Astrocyte (in vitro differentiated cells and primary cell): ENCODE results near the gene MOV10. TPM values are rescaled to one million over a fixed set of nuclear protein-coding genes. Genes with fewer than 3 reads are reported as not detected.

ENCODE experiments used
- DNase-seq: peaks from one replicate; pipeline ENCODE4 v3.0.0-alpha.2; 2010; ENCODE audit warnings: low read depth
- FAIRE-seq: peaks from 2 replicates; lab custom pipeline; 2011; peaks lifted over from hg19 to GRCh38; lab: Jason Lieb, UNC
- H2AFZ ChIP-seq: 2 replicates; pipeline ENCODE4 v1.6.0; 2012; ENCODE audit warnings: low read depth, low read length, inconsistent platforms
- H3K27ac ChIP-seq: 2 replicates; pipeline ENCODE4 v1.5.1; 2011; ENCODE audit warnings: low read depth, low read length, inconsistent platforms
- H3K27me3 ChIP-seq: 2 replicates; pipeline ENCODE4 v1.6.0; 2011; ENCODE audit warnings: low read length, inconsistent platforms; ENCODE audit not compliant: insufficient read depth
- H3K36me3 ChIP-seq: 2 replicates; pipeline ENCODE4 v1.5.1; 2011; ENCODE audit warnings: low read length, inconsistent platforms; ENCODE audit not compliant: insufficient read depth
- H3K4me1 ChIP-seq: 2 replicates; pipeline ENCODE4 v1.5.1; 2011; ENCODE audit warnings: low read length, inconsistent platforms; ENCODE audit not compliant: insufficient read depth
- H3K4me2 ChIP-seq: 2 replicates; pipeline ENCODE4 v1.6.0; 2012; ENCODE audit warnings: low read length, inconsistent platforms
- H3K4me3 ChIP-seq: 2 replicates; pipeline ENCODE4 v1.5.1; 2011; ENCODE audit warnings: low read depth, mild to moderate bottlenecking, low read length, inconsistent platforms; ENCODE audit not compliant: insufficient read depth
- H3K79me2 ChIP-seq: 2 replicates; pipeline ENCODE4 v1.6.0; 2012; ENCODE audit warnings: mild to moderate bottlenecking, low read length, inconsistent platforms; ENCODE audit not compliant: insufficient read depth
- H3K9ac ChIP-seq: 2 replicates; pipeline ENCODE4 v1.6.0; 2012; ENCODE audit warnings: mild to moderate bottlenecking, low read length, inconsistent platforms
- H3K9me3 ChIP-seq: 2 replicates; pipeline ENCODE4 v1.5.1; 2012; ENCODE audit warnings: low read depth, mild to moderate bottlenecking, low read length, inconsistent platforms; ENCODE audit not compliant: insufficient read depth
- H4K20me1 ChIP-seq: 2 replicates; pipeline ENCODE4 v1.6.0; 2012; ENCODE audit warnings: low read length, inconsistent platforms; ENCODE audit not compliant: insufficient read depth
- H3K27ac Mint-ChIP-seq: one replicate; pipeline ENCODE4 v1.8.0; 2021; ENCODE audit warnings: mild to moderate bottlenecking, mixed read lengths; ENCODE audit not compliant: unreplicated experiment
- H3K27me3 Mint-ChIP-seq: one replicate; pipeline ENCODE4 v1.8.0; 2021; ENCODE audit warnings: low read depth, mixed read lengths; ENCODE audit not compliant: unreplicated experiment
- H3K36me3 Mint-ChIP-seq: one replicate; pipeline ENCODE4 v1.8.0; 2021; ENCODE audit warnings: low read depth, mixed read lengths; ENCODE audit not compliant: unreplicated experiment
- H3K4me1 Mint-ChIP-seq: one replicate; pipeline ENCODE4 v1.8.0; 2021; ENCODE audit warnings: low read depth, mixed read lengths; ENCODE audit not compliant: unreplicated experiment
- H3K4me3 Mint-ChIP-seq: one replicate; pipeline ENCODE4 v1.8.0; 2021; ENCODE audit warnings: mild to moderate bottlenecking, moderate library complexity, mixed read lengths; ENCODE audit not compliant: unreplicated experiment
- H3K9me3 Mint-ChIP-seq: one replicate; pipeline ENCODE4 v1.8.0; 2021; ENCODE audit warnings: mild to moderate bottlenecking, mixed read lengths; ENCODE audit not compliant: unreplicated experiment
- EZH2 ChIP-seq: IDR thresholded peaks from 2 replicates; pipeline ENCODE4 v1.6.1; 2012; ENCODE audit warnings: mild to moderate bottlenecking, low read length, inconsistent platforms; ENCODE audit not compliant: insufficient read depth
- total RNA-seq: library from RNA; stranded (reverse); gene quantifications from 2 replicates; pipeline ENCODE4 v1.2.1, GENCODE V29; 2021
- TF ChIP-seq, protein P1 (sequence below): IDR thresholded peaks from 2 replicates; pipeline ENCODE4 v1.5.1; 2011; ENCODE audit warnings: low read depth, mild to moderate bottlenecking, inconsistent platforms, low read length, moderate library complexity; ENCODE audit not compliant: insufficient read depth

The MOV10 gene
- total RNA-seq, 1 donor from 2014 or later: 121 TPM

DNA sequence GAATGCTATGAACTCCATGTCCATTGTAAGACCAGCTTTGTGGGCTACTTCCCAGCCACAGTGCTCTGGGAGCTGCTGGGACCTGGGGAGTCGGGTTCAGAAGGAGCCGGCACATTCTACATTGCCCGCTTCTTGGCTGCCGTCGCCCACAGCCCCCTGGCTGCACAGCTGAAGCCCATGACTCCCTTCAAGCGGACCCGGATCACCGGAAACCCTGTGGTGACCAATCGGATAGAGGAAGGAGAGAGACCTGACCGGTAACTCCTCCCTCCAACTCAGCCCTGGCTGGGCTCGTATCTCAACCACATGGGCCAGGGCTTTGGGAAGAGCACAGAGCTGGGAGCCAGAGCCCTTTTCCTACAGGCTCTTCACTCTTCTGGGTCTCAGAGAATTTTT lies 15.4 kb downstream of the MOV10 start:
- Mint-ChIP-seq H3K4me1 (peaks cover 22% of the 10 kb centered on the region), H3K27me3 (no peaks in the 10 kb centered on the region), H3K4me3 (no peak overlapping the region), H3K36me3 (peaks cover 36% of the 10 kb centered on the region), H3K9me3 (peaks cover 4% of the 10 kb centered on the region), H3K27ac (no peak overlapping the region)
- Histone ChIP-seq H4K20me1 (peaks cover 34% of the 10 kb centered on the region), H3K9me3 (no peaks in the 10 kb centered on the region), H3K79me2 (peaks cover 20% of the 10 kb centered on the region), H3K4me2 (no peak overlapping the region), H3K27me3 (no peaks in the 10 kb centered on the region), H3K36me3 (peaks cover 11% of the 10 kb centered on the region), H3K4me3 (no peak overlapping the region), H3K4me1 (no peaks in the 10 kb centered on the region), H3K27ac (no peak overlapping the region), H3K9ac (no peak overlapping the region), H2AFZ (no peak overlapping the region)
- FAIRE-seq: no peak
- TF ChIP-seq, protein P1, sequence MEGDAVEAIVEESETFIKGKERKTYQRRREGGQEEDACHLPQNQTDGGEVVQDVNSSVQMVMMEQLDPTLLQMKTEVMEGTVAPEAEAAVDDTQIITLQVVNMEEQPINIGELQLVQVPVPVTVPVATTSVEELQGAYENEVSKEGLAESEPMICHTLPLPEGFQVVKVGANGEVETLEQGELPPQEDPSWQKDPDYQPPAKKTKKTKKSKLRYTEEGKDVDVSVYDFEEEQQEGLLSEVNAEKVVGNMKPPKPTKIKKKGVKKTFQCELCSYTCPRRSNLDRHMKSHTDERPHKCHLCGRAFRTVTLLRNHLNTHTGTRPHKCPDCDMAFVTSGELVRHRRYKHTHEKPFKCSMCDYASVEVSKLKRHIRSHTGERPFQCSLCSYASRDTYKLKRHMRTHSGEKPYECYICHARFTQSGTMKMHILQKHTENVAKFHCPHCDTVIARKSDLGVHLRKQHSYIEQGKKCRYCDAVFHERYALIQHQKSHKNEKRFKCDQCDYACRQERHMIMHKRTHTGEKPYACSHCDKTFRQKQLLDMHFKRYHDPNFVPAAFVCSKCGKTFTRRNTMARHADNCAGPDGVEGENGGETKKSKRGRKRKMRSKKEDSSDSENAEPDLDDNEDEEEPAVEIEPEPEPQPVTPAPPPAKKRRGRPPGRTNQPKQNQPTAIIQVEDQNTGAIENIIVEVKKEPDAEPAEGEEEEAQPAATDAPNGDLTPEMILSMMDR: no peak
- TF ChIP-seq EZH2: no peak
- no peak for DNase-seq

DNA sequence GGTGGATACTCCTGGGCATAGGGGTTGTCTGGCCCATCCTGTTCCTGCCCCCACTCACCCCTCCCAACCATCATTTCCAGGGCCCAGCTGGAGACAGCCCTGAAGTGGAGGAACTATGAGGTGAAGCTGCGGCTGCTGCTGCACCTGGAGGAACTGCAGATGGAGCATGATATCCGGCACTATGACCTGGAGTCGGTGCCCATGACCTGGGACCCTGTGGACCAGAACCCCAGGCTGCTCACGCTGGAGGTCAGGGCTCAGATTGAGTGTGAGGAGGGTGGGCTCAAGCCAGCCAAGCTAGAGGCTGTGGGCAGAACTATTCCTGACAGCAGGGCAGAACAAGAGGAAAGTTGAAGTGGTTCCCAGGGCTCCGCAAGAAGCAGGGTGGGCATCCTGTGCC lies 18.2 kb downstream of the MOV10 start:
- DNase-seq: no peak
- Histone ChIP-seq H3K4me1 (no peaks in the 10 kb centered on the region), H3K9me3 (no peaks in the 10 kb centered on the region), H3K27me3 (no peaks in the 10 kb centered on the region), H2AFZ (no peak overlapping the region), H3K9ac (no peak overlapping the region), H3K4me3 (no peak overlapping the region), H3K4me2 (no peak overlapping the region), H3K36me3 (peaks cover 25% of the 10 kb centered on the region), H3K27ac (no peak overlapping the region), H3K79me2 (peaks cover 2% of the 10 kb centered on the region), H4K20me1 (peaks cover 14% of the 10 kb centered on the region)
- Mint-ChIP-seq H3K4me3 (no peak overlapping the region), H3K9me3 (peaks cover 4% of the 10 kb centered on the region), H3K36me3 (peaks cover 33% of the 10 kb centered on the region), H3K27me3 (no peaks in the 10 kb centered on the region), H3K4me1 (peaks cover 7% of the 10 kb centered on the region), H3K27ac (no peak overlapping the region)
- TF ChIP-seq, protein P1: no peak
- no peak for TF ChIP-seq EZH2
- FAIRE-seq: no peak

DNA sequence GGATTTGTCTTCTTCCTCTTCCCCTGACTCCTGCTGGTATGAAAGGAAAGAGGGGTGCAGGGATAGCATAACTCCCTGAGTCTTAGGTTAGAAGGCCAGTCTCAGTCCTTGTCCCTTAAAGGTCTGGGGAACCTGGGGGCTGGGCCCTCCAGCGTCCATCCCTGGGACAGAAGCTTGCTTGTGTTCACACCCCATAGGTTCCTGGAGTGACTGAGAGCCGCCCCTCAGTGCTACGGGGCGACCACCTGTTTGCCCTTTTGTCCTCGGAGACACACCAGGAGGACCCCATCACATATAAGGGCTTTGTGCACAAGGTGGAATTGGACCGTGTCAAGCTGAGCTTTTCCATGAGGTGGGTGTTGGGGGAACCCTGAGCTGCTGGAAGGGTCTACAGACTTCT lies 19.4 kb downstream of the MOV10 start:
- Mint-ChIP-seq H3K4me1 (peaks cover 4% of the 10 kb centered on the region), H3K27me3 (no peaks in the 10 kb centered on the region), H3K36me3 (peaks cover 32% of the 10 kb centered on the region), H3K4me3 (no peak overlapping the region), H3K27ac (no peak overlapping the region), H3K9me3 (peaks cover 4% of the 10 kb centered on the region)
- H3K9ac ChIP-seq: no peak overlapping the region
- peaks cover 3% of the 10 kb centered on the region for H4K20me1 ChIP-seq
- no peaks in the 10 kb centered on the region for H3K79me2 ChIP-seq
- H3K27me3 ChIP-seq: no peaks in the 10 kb centered on the region
- H3K4me1 ChIP-seq: no peaks in the 10 kb centered on the region
- H3K9me3 ChIP-seq: no peaks in the 10 kb centered on the region
- peaks cover 25% of the 10 kb centered on the region for H3K36me3 ChIP-seq
- no peak overlapping the region for H3K4me2 ChIP-seq
- no peak overlapping the region for H3K4me3 ChIP-seq
- no peak overlapping the region for H2AFZ ChIP-seq
- H3K27ac ChIP-seq: no peak overlapping the region
- no peak for TF ChIP-seq EZH2
- TF ChIP-seq, protein P1: no peak
- FAIRE-seq: no peak
- DNase-seq: no peak
